ENCODE data around the gene CAMK4. TPM values are rescaled to one million over a fixed set of nuclear protein-coding genes. Genes with fewer than 3 reads are reported as not detected.

Gene CAMK4
- total RNA-seq, 1 experiment from 2014 or later, result 6.3 TPM

GRCh38 chr5:111495159-111495558 lies 271.0 kb downstream of the CAMK4 start:
- Mint-ChIP-seq H3K27ac (peak overlapping the region in 1 of 3 experiments; percentile 93; a peak in 1 of 7 replicates), H3K27me3 (ENCODE audit: low read depth) (no peaks in the 10 kb centered on the region), H3K9me3 (no peaks in the 10 kb centered on the region), H3K4me3 (no peak overlapping the region), H3K4me1 (peaks cover 6 to 7% of the 10 kb centered on the region in 2 experiments), H3K36me3 (ENCODE audit: insufficient read depth in 1 of 3, low read depth in 3 of 3) (peaks cover 10 to 35% (median 32%) of the 10 kb centered on the region in 3 experiments; a peak in 6 of 7 replicates)
- Histone ChIP-seq H3K4me2 (ENCODE audit: insufficient read depth, insufficient read length, low read length) (no peak overlapping the region), H3K27ac (ENCODE audit: insufficient read length, low read depth, low read length) (no peak overlapping the region), H3K27me3 (ENCODE audit: insufficient read depth, low read length) (no peaks in the 10 kb centered on the region), H3K23ac (ENCODE audit: insufficient read length, low read depth, low read length) (no peak overlapping the region), H4K91ac (ENCODE audit: insufficient read length, low read depth, low read length) (no peak overlapping the region), H2BK20ac (ENCODE audit: low read depth, low read length, poor library complexity, severe bottlenecking) (no peak overlapping the region), H3K79me1 (ENCODE audit: insufficient read depth, low read depth, low read length, poor library complexity, severe bottlenecking) (no peaks in the 10 kb centered on the region), H2BK5ac (ENCODE audit: insufficient read length, low read length) (no peak overlapping the region), H3K14ac (ENCODE audit: insufficient read depth, low read length) (no peak overlapping the region), H3K4me1 (ENCODE audit: insufficient read depth, low read length) (no peaks in the 10 kb centered on the region), H3K79me2 (ENCODE audit: insufficient read depth, low read length) (no peaks in the 10 kb centered on the region), H3K9ac (ENCODE audit: extremely low read depth, insufficient read length, low read length) (no peak overlapping the region), H3T11ph (ENCODE audit: low read length) (no peak overlapping the region), H2AFZ (ENCODE audit: low read length) (no peak overlapping the region), H2AK5ac (ENCODE audit: insufficient read length, low read length) (no peak overlapping the region), H2BK15ac (ENCODE audit: low read depth, low read length) (no peak overlapping the region), H3K18ac (ENCODE audit: insufficient read length, low read depth, low read length) (no peak overlapping the region), H3K9me3 (ENCODE audit: control insufficient read depth, low read depth, low read length) (no peaks in the 10 kb centered on the region), H4K5ac (ENCODE audit: insufficient read length, low read depth, low read length) (no peak overlapping the region), H2BK120ac (ENCODE audit: low read depth, low read length, poor library complexity, severe bottlenecking) (no peak overlapping the region), H3K4ac (ENCODE audit: low read depth, low read length) (no peak overlapping the region), H2BK12ac (ENCODE audit: insufficient read length, low read depth, low read length) (no peak overlapping the region), H3K56ac (ENCODE audit: insufficient read length, low read depth, low read length) (no peak overlapping the region), H3K23me2 (ENCODE audit: insufficient read length, low read depth, low read length, poor library complexity, severe bottlenecking) (no peaks in the 10 kb centered on the region), H4K8ac (replicated peaks; ENCODE audit: insufficient read length, low read depth, low read length) (no peak overlapping the region), H4K20me1 (ENCODE audit: control insufficient read depth, insufficient read depth, insufficient read length) (no peaks in the 10 kb centered on the region)
- DNase-seq, result no peak
- no CpG with 5 or more reads among the region's 1 CpG for WGBS (ENCODE audit: extremely low coverage, insufficient read length, low lambda C conversion rate)
- TF ChIP-seq CTCF (conservative IDR thresholded peaks at IDR 0.05), result no peak
